Tibial nerve (tissue), 4 donors: Measurements from ENCODE around the gene SCOC. TPM values are rescaled to one million over a fixed set of nuclear protein-coding genes. Genes with fewer than 3 reads are reported as not detected.
A peak's percentile ranks its signal among the peaks of the same experiment; 100 is the strongest.

Experiments used
- DNase-seq, 2 donors: peaks; one replicate each; pipeline ENCODE4 v3.0.0-alpha.2; 2019; ENCODE audit warnings: low spot score in 2 of 2
- H3K27ac ChIP-seq, 4 donors: fragments of 200-600 bp; sonication (generic) in 3 of 4; one replicate each; pipeline ENCODE4 v1.5.1; 2017 to 2019; ENCODE audit warnings: mild to moderate bottlenecking in 1 of 4
- H3K27me3 ChIP-seq, 2 donors: fragments of 200-600 bp; sonication (generic) in 1 of 2; one replicate each; pipeline versions ENCODE4 v1.5.1 to v1.6.0; 2017 to 2019
- H3K36me3 ChIP-seq, 3 donors: fragments of 200-600 bp; sonication (generic); one replicate each; pipeline ENCODE4 v1.5.1; 2018 to 2019
- H3K4me1 ChIP-seq, 4 donors: fragments of 200-600 bp; sonication (generic) in 3 of 4; one replicate each; pipeline ENCODE4 v1.5.1; 2017 to 2019
- H3K4me3 ChIP-seq, 4 donors: fragments of 200-600 bp; sonication (generic) in 3 of 4; one replicate each; pipeline ENCODE4 v1.5.1; 2017 to 2019; ENCODE audit warnings: mild to moderate bottlenecking in 1 of 4, moderate library complexity in 1 of 4
- H3K9me3 ChIP-seq, 4 donors: fragments of 200-600 bp; sonication (generic) in 3 of 4; one replicate each; pipeline ENCODE4 v1.5.1; 2017 to 2019
- CTCF ChIP-seq, 5 experiments: fragments of 200-600 bp in 3 of 5; fragments of 450-650 bp in 2 of 5; sonication (generic) in 3 of 5; IDR thresholded peaks; one replicate each; pipeline ENCODE4 v1.5.1; 2016 to 2019; ENCODE audit warnings: antibody characterized with exemption in 5 of 5, mild to moderate bottlenecking in 3 of 5, moderate library complexity in 2 of 5
- EP300 ChIP-seq, 2 donors: sonication (generic); formaldehyde crosslinking; IDR thresholded peaks; one replicate each; pipeline ENCODE4 v1.6.1; 2017; ENCODE audit warnings: antibody characterized with exemption in 2 of 2, mild to moderate bottlenecking in 1 of 2
- POLR2A ChIP-seq, 2 donors: fragments of 450-650 bp; IDR thresholded peaks; one replicate each; pipeline ENCODE4 v1.6.1; 2017; ENCODE audit warnings: antibody characterized with exemption in 2 of 2, mild to moderate bottlenecking in 2 of 2, moderate library complexity in 2 of 2
- WGBS, 2 donors: methylation state at CpG; one replicate each; pipeline ENCODE4 v1.1.5; 2018; 5-methylcytosine and 5-hydroxymethylcytosine counted together
- total RNA-seq, 4 donors: library from RNA; depleted of rRNA; stranded (reverse); fragments of >200 nt; gene quantifications; one replicate each; pipeline ENCODE4 v1.1.0, GENCODE V29; 2016

Gene SCOC
- 10 to 100 TPM; 35.7 to 51.9 (median 46.5) TPM for total RNA-seq

- no peaks in the 10 kb centered on the region for H3K27me3 ChIP-seq
- TF ChIP-seq CTCF (IDR thresholded peaks at IDR 0.05) (no peak), EP300 (IDR thresholded peaks at IDR 0.05) (peak; percentile 42 to 82), POLR2A (IDR thresholded peaks at IDR 0.05) (peak; percentile 29 to 72)
- 1% methylated on average over 46 to 63 of the region's 63 CpGs for WGBS, 2 donors
These were observed at the start of gene SCOC for GRCh38 chr4:140373328-140374129. SCOC (plus strand) TSS chr4:140373646; CDS start chr4:140379171, 5,525 bp downstream.

GRCh38 chr4:140326395-140326993 is 47.0 kb upstream of the SCOC start:
- Histone ChIP-seq H3K4me1 (no peaks in the 10 kb centered on the region), H3K27me3 (no peaks in the 10 kb centered on the region), H3K36me3 (no peaks in the 10 kb centered on the region), H3K27ac (no peak overlapping the region), H3K4me3 (no peak overlapping the region), H3K9me3 (no peaks in the 10 kb centered on the region)
- peak in 1 of 2 donors; percentile 40 for DNase-seq
- 16 to 35% methylated on average over 2 of the region's 2 CpGs for WGBS, 2 donors
- TF ChIP-seq EP300 (IDR thresholded peaks at IDR 0.05) (no peak), CTCF (IDR thresholded peaks at IDR 0.05) (peak; percentile 34 to 65 (median 59))

More at GRCh38 chr4:140373328-140374129, at the start of gene SCOC:
- peak within 1 kb of the TSS; percentile 74 to 98 (median 88) for H3K4me3 ChIP-seq
- H3K4me1 ChIP-seq = peaks cover 3 to 42% (median 11%) of the 10 kb centered on the region in 4 donors
- peak; percentile 99 to 100 for DNase-seq
- no peaks in the 10 kb centered on the region for H3K36me3 ChIP-seq
- H3K27ac ChIP-seq = peak within 1 kb of the TSS; percentile 80 to 95 (median 90)
- no peaks in the 10 kb centered on the region for H3K9me3 ChIP-seq

GRCh38 chr4:140330311-140330900 is 43.0 kb upstream of the SCOC start:
- no peak overlapping the region for H3K4me3 ChIP-seq
- H3K27ac ChIP-seq = no peak overlapping the region
- WGBS, 2 donors = 70 to 80% methylated on average over 1 of the region's 1 CpG
- H3K36me3 ChIP-seq = no peaks in the 10 kb centered on the region
- no peak for DNase-seq
- no peaks in the 10 kb centered on the region for H3K9me3 ChIP-seq
- TF ChIP-seq POLR2A (IDR thresholded peaks at IDR 0.05) (no peak), EP300 (IDR thresholded peaks at IDR 0.05) (no peak), CTCF (IDR thresholded peaks at IDR 0.05) (peak in 4 of 5 experiments; percentile 24 to 33 (median 30))
- H3K27me3 ChIP-seq = no peaks in the 10 kb centered on the region
- no peaks in the 10 kb centered on the region for H3K4me1 ChIP-seq

GRCh38 chr4:140331245-140331644 is 42.2 kb upstream of the SCOC start:
- no peak for TF ChIP-seq POLR2A (IDR thresholded peaks at IDR 0.05)
- 79 to 91% methylated on average over 1 of the region's 1 CpG for WGBS, 2 donors
- Histone ChIP-seq H3K9me3 (no peaks in the 10 kb centered on the region), H3K36me3 (no peaks in the 10 kb centered on the region), H3K4me1 (no peaks in the 10 kb centered on the region), H3K27ac (no peak overlapping the region), H3K27me3 (no peaks in the 10 kb centered on the region), H3K4me3 (no peak overlapping the region)
- no peak for DNase-seq

GRCh38 chr4:140331876-140332275 is 41.6 kb upstream of the SCOC start:
- Histone ChIP-seq H3K27ac (no peak overlapping the region), H3K9me3 (no peaks in the 10 kb centered on the region), H3K36me3 (no peaks in the 10 kb centered on the region), H3K4me3 (no peak overlapping the region), H3K27me3 (no peaks in the 10 kb centered on the region), H3K4me1 (no peaks in the 10 kb centered on the region)
- WGBS, 2 donors = 86 to 92% methylated on average over 5 of the region's 5 CpGs
- DNase-seq = no peak
- no peak for TF ChIP-seq POLR2A (IDR thresholded peaks at IDR 0.05)

GRCh38 chr4:140332734-140333133 is 40.7 kb upstream of the SCOC start:
- Histone ChIP-seq H3K9me3 (no peaks in the 10 kb centered on the region), H3K27me3 (no peaks in the 10 kb centered on the region), H3K36me3 (no peaks in the 10 kb centered on the region), H3K27ac (no peak overlapping the region), H3K4me3 (no peak overlapping the region), H3K4me1 (no peaks in the 10 kb centered on the region)
- no peak for DNase-seq
- 81 to 82% methylated on average over 2 of the region's 2 CpGs for WGBS, 2 donors
- no peak for TF ChIP-seq POLR2A (IDR thresholded peaks at IDR 0.05)
- no peak for TF ChIP-seq CTCF (IDR thresholded peaks at IDR 0.05)
- no peak for TF ChIP-seq EP300 (IDR thresholded peaks at IDR 0.05)
